Caco-2 (cell line): Measurements from ENCODE around the gene PRSS23. TPM values are rescaled to one million over a fixed set of nuclear protein-coding genes. Genes with fewer than 3 reads are reported as not detected.
A peak's percentile ranks its signal among the peaks of the same experiment; 100 is the strongest.

Source experiments
- BruUV-seq: library from RNA; stranded (reverse); fragments of 400-500 nt; replicated peaks from 2 replicates; lab custom pipeline; 2021; lab: Mats Ljungman, UMichigan
- CTCF ChIA-PET: fragments of 300-600 bp; sonication (Branson Sonifier 250); formaldehyde crosslinking; loops from one replicate; lab custom pipeline; 2022; ENCODE audit warnings: antibody characterized with exemption; lab: Charles Lee
- POLR2A ChIA-PET: fragments of 300-600 bp; sonication (Branson Sonifier 250); formaldehyde crosslinking; loops from one replicate; lab custom pipeline; 2022; ENCODE audit warnings: antibody characterized with exemption; lab: Charles Lee
- DNase-seq, 2 experiments: peaks; one replicate each; pipeline versions ENCODE4 v3.0.0 to v3.0.0-alpha.2; 2020 to 2022
- H3K27me3 ChIP-seq: replicated peaks from 2 replicates; pipeline ENCODE4 v1.6.0; 2011; ENCODE audit warnings: low read length; ENCODE audit not compliant: control insufficient read depth, insufficient read depth
- H3K36me3 ChIP-seq: 2 replicates; pipeline ENCODE4 v1.5.1; 2011; ENCODE audit warnings: low read length; ENCODE audit not compliant: control insufficient read depth, insufficient read depth
- H3K4me1 ChIP-seq: fragments of 250-450 bp; sonication (Bioruptor Pico); 2 replicates; pipeline ENCODE4 v1.5.1; 2020; ENCODE audit warnings: mild to moderate bottlenecking
- H3K4me3 ChIP-seq: 2 replicates; pipeline ENCODE4 v1.5.1; 2011; ENCODE audit warnings: low read depth, mild to moderate bottlenecking, control low read depth, low read length
- H3K9me3 ChIP-seq: fragments of 250-450 bp; sonication (Bioruptor Pico); 2 replicates; pipeline ENCODE4 v1.5.1; 2020; ENCODE audit warnings: mild to moderate bottlenecking, moderate library complexity
- H3K27ac Mint-ChIP-seq: one replicate; pipeline ENCODE4 v1.8.0; 2022; ENCODE audit warnings: mixed read lengths; ENCODE audit not compliant: unreplicated experiment
- H3K27me3 Mint-ChIP-seq: one replicate; pipeline ENCODE4 v1.8.0; 2022; ENCODE audit warnings: mixed read lengths; ENCODE audit not compliant: insufficient read depth, unreplicated experiment
- H3K36me3 Mint-ChIP-seq: one replicate; pipeline ENCODE4 v1.8.0; 2022; ENCODE audit warnings: mild to moderate bottlenecking, mixed read lengths; ENCODE audit not compliant: insufficient read depth, unreplicated experiment
- H3K4me1 Mint-ChIP-seq: one replicate; pipeline ENCODE4 v1.8.0; 2022; ENCODE audit warnings: low read depth, mixed read lengths; ENCODE audit not compliant: unreplicated experiment
- H3K4me3 Mint-ChIP-seq: one replicate; pipeline ENCODE4 v1.8.0; 2022; ENCODE audit warnings: mild to moderate bottlenecking, moderate library complexity, mixed read lengths; ENCODE audit not compliant: unreplicated experiment
- H3K9me3 Mint-ChIP-seq: one replicate; pipeline ENCODE4 v1.8.0; 2022; ENCODE audit warnings: mixed read lengths; ENCODE audit not compliant: unreplicated experiment
- CTCF ChIP-seq, 2 experiments: fragments of 200-600 bp in 1 of 2; IDR thresholded peaks; 1 replicate in 1 of 2; 2 replicates in 1 of 2; pipeline versions ENCODE4 v1.5.1 to v1.8.0; 2011 to 2022; ENCODE audit warnings: antibody characterized with exemption in 1 of 2, control low read depth in 1 of 2, inconsistent platforms in 1 of 2, low read depth in 1 of 2, low read length in 1 of 2, mild to moderate bottlenecking in 1 of 2, moderate library complexity in 1 of 2; ENCODE audit not compliant: insufficient read depth in 1 of 2, severe bottlenecking in 1 of 2, unreplicated experiment in 1 of 2
- intact Hi-C: fragments of 100-400 bp; cut with micrococcal nuclease; formaldehyde crosslinking; loops from one replicate; pipeline ENCODE4 v1.10.0; 2022; ENCODE audit not compliant: unreplicated experiment
- total RNA-seq: library from RNA; stranded (reverse); gene quantifications from 2 replicates; pipeline ENCODE4 v1.2.3, GENCODE V29; 2022

Gene PRSS23
- total RNA-seq, 1 experiment from 2014 or later, result 400 TPM

GRCh38 chr11:86787018-86787536, 13.3 kb upstream of the PRSS23 start:
- Mint-ChIP-seq H3K27me3 (no peaks in the 10 kb centered on the region), H3K4me3 (peak overlapping the region; percentile 0), H3K36me3 (no peaks in the 10 kb centered on the region), H3K4me1 (peaks cover 89% of the 10 kb centered on the region), H3K27ac (peak overlapping the region; percentile 40), H3K9me3 (no peaks in the 10 kb centered on the region)
- Histone ChIP-seq H3K4me1 (peaks cover 98% of the 10 kb centered on the region), H3K27me3 (no peaks in the 10 kb centered on the region), H3K9me3 (no peaks in the 10 kb centered on the region), H3K4me3 (no peak overlapping the region), H3K36me3 (no peaks in the 10 kb centered on the region)
- intact Hi-C loops, result no loop called here
- CTCF ChIA-PET, result interaction anchor here (1.2 kb wide), 1 partner anchor 19 kb away, joined by 3 read pairs; no protein-coding TSS in a partner anchor
- POLR2A ChIA-PET, result no interaction called here
- no peak for DNase-seq
- TF ChIP-seq CTCF (IDR thresholded peaks at IDR 0.05; ENCODE audit: insufficient read depth in 1 of 2, low read depth in 1 of 2, low read length in 1 of 2, severe bottlenecking in 1 of 2, unreplicated experiment in 1 of 2), result no peak
- BruUV-seq, result no TSS peak

GRCh38 chr11:86787656-86788055, 12.7 kb upstream of the PRSS23 start:
- H3K36me3 ChIP-seq, result no peaks in the 10 kb centered on the region
- DNase-seq, result no peak
- no peaks in the 10 kb centered on the region for H3K27me3 ChIP-seq
- Mint-ChIP-seq H3K27me3 (no peaks in the 10 kb centered on the region), H3K9me3 (no peaks in the 10 kb centered on the region), H3K36me3 (no peaks in the 10 kb centered on the region), H3K4me1 (peaks cover 90% of the 10 kb centered on the region), H3K4me3 (peak overlapping the region; percentile 0), H3K27ac (peak overlapping the region; percentile 40)
- H3K4me1 ChIP-seq, result peaks cover 98% of the 10 kb centered on the region
- H3K4me3 ChIP-seq, result no peak overlapping the region
- no TSS peak for BruUV-seq
- no peak for TF ChIP-seq CTCF (IDR thresholded peaks at IDR 0.05; ENCODE audit: insufficient read depth in 1 of 2, low read depth in 1 of 2, low read length in 1 of 2, severe bottlenecking in 1 of 2, unreplicated experiment in 1 of 2)
- ChIA-PET CTCF (interaction anchor here (1.2 kb wide), 1 partner anchor 19 kb away, joined by 3 read pairs; no protein-coding TSS in a partner anchor), POLR2A (no interaction called here)
- intact Hi-C loops, result no loop called here
- no peaks in the 10 kb centered on the region for H3K9me3 ChIP-seq

GRCh38 chr11:86790195-86790725, 10.1 kb upstream of the PRSS23 start:
- H3K4me3 ChIP-seq, result no peak overlapping the region
- H3K36me3 Mint-ChIP-seq, result no peaks in the 10 kb centered on the region
- intact Hi-C loops, result loop anchor here (1.0 to 2.0 kb wide), 4 partner anchors 22 to 84 kb away; no protein-coding TSS in a partner anchor
- no peaks in the 10 kb centered on the region for H3K27me3 ChIP-seq
- TF ChIP-seq CTCF (IDR thresholded peaks at IDR 0.05; ENCODE audit: insufficient read depth in 1 of 2, low read depth in 1 of 2, low read length in 1 of 2, severe bottlenecking in 1 of 2, unreplicated experiment in 1 of 2), result no peak
- BruUV-seq, result TSS peak; percentile 50
- H3K27ac Mint-ChIP-seq, result peak overlapping the region; percentile 79
- H3K36me3 ChIP-seq, result no peaks in the 10 kb centered on the region
- ChIA-PET POLR2A (interaction anchor here (0.5 to 1.7 kb wide), 4 partner anchors 9 to 303 kb away, joined by 3 to 5 read pairs (median 4); partner anchors contain the start of gene PRSS23), CTCF (interaction anchor here (0.8 to 2.0 kb wide), 3 partner anchors 9 to 118 kb away, joined by 3 to 8 read pairs (median 5); partner anchors contain the start of genes ME3 and PRSS23)
- no peaks in the 10 kb centered on the region for H3K27me3 Mint-ChIP-seq
- no peaks in the 10 kb centered on the region for H3K9me3 Mint-ChIP-seq
- peak; percentile 65 to 72 for DNase-seq
- no peaks in the 10 kb centered on the region for H3K9me3 ChIP-seq
- peak overlapping the region; percentile 30 for H3K4me3 Mint-ChIP-seq
- H3K4me1 ChIP-seq, result peaks cover 88% of the 10 kb centered on the region
- H3K4me1 Mint-ChIP-seq, result peaks cover 75% of the 10 kb centered on the region
